Smooth muscle cell (in vitro differentiated cells): Measurements from ENCODE around the gene USB1. TPM values are rescaled to one million over a fixed set of nuclear protein-coding genes. Genes with fewer than 3 reads are reported as not detected.

ENCODE experiments used
- DNase-seq: peaks from one replicate; lab custom pipeline; 2025; ENCODE audit not compliant: unreplicated experiment; lab: John Stamatoyannopoulos, UW
- H2AFZ ChIP-seq: fragments of 200-600 bp; sonication (generic); 2 replicates; pipeline ENCODE4 v1.6.0; 2016; ENCODE audit warnings: antibody characterized with exemption, low read depth, mild to moderate bottlenecking
- H3F3A ChIP-seq: fragments of 200-600 bp; sonication (generic); 2 replicates; pipeline ENCODE4 v1.6.0; 2017; ENCODE audit warnings: antibody characterized with exemption, low read depth
- H3K27ac ChIP-seq: fragments of 200-600 bp; sonication (generic); 2 replicates; pipeline ENCODE4 v1.5.1; 2016; ENCODE audit warnings: low read depth, mild to moderate bottlenecking
- H3K27me3 ChIP-seq: fragments of 200-600 bp; sonication (generic); 2 replicates; pipeline ENCODE4 v1.6.1; 2016; ENCODE audit warnings: low read depth, mild to moderate bottlenecking
- H3K36me3 ChIP-seq: fragments of 200-600 bp; sonication (generic); 2 replicates; pipeline ENCODE4 v1.5.1; 2016; ENCODE audit warnings: low read depth
- H3K4me1 ChIP-seq: fragments of 200-600 bp; sonication (generic); 2 replicates; pipeline ENCODE4 v1.5.1; 2016; ENCODE audit warnings: low read depth
- H3K4me2 ChIP-seq: fragments of 200-600 bp; sonication (generic); 2 replicates; pipeline ENCODE4 v1.6.0; 2016; ENCODE audit warnings: mild to moderate bottlenecking
- H3K4me3 ChIP-seq: fragments of 200-600 bp; sonication (generic); 2 replicates; pipeline ENCODE4 v1.5.1; 2016; ENCODE audit warnings: mild to moderate bottlenecking
- H3K79me2 ChIP-seq: fragments of 200-600 bp; sonication (generic); 2 replicates; pipeline ENCODE4 v1.6.0; 2016; ENCODE audit warnings: low read depth, mild to moderate bottlenecking
- H3K9ac ChIP-seq: fragments of 200-600 bp; sonication (generic); 2 replicates; pipeline ENCODE4 v1.6.0; 2016; ENCODE audit warnings: low read depth
- H3K9me3 ChIP-seq: fragments of 200-600 bp; sonication (generic); replicated peaks from 2 replicates; pipeline ENCODE4 v1.5.1; 2016; ENCODE audit warnings: low read depth
- H4K20me1 ChIP-seq: fragments of 200-600 bp; sonication (generic); 2 replicates; pipeline ENCODE4 v1.6.0; 2016; ENCODE audit warnings: low read depth
- WGBS: methylation state at CpG from one replicate; pipeline ENCODE4 v1.1.7; 2016; ENCODE audit warnings: low lambda C conversion rate; 5-methylcytosine and 5-hydroxymethylcytosine counted together
- polyA plus RNA-seq: library from polyadenylated mRNA; unstranded; fragments of >200 nt; fragmentation: Nextera tagmentation; extraction: Ambion mirVana; gene quantifications from 2 replicates; pipeline ENCODE4 v1.2.1, GENCODE V29; 2016
- total RNA-seq: library from RNA; depleted of rRNA; stranded (reverse); fragments of >200 nt; gene quantifications from 2 replicates; pipeline ENCODE4 v1.2.3, GENCODE V29; 2014
- TF ChIP-seq, protein P1 (sequence below): fragments of 200-600 bp; sonication (generic); IDR thresholded peaks from 2 replicates; pipeline ENCODE4 v1.5.1; 2017; ENCODE audit warnings: borderline replicate concordance, mild to moderate bottlenecking, antibody characterized with exemption; ENCODE audit not compliant: insufficient read depth, poor library complexity, severe bottlenecking

USB1 gene
- total and polyA plus RNA-seq, 2 experiments from 2014 or later: 26.9 to 56.6 TPM

DNA sequence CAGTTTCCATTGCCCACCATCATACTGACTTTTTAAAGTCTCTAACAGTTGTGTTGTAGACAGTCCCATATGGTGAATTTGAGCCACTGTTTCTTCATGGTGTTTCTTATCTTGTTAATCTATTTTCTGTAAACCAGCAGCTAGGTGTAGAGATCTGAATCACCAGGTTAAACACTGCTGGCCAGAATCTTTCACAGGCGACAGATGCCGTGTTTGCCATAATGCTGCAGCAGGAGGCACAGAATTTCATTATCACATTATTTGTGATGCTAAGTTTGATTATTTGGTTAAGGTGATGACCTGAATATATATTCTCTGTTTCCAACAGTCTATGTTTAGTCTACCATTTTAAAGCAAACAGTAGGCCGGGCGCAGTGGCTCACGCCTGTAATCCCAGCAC is 18.8 kb upstream of the USB1 start:
- TF ChIP-seq, protein P1, sequence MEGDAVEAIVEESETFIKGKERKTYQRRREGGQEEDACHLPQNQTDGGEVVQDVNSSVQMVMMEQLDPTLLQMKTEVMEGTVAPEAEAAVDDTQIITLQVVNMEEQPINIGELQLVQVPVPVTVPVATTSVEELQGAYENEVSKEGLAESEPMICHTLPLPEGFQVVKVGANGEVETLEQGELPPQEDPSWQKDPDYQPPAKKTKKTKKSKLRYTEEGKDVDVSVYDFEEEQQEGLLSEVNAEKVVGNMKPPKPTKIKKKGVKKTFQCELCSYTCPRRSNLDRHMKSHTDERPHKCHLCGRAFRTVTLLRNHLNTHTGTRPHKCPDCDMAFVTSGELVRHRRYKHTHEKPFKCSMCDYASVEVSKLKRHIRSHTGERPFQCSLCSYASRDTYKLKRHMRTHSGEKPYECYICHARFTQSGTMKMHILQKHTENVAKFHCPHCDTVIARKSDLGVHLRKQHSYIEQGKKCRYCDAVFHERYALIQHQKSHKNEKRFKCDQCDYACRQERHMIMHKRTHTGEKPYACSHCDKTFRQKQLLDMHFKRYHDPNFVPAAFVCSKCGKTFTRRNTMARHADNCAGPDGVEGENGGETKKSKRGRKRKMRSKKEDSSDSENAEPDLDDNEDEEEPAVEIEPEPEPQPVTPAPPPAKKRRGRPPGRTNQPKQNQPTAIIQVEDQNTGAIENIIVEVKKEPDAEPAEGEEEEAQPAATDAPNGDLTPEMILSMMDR: no peak
- no peak overlapping the region for H2AFZ ChIP-seq
- H3K27ac ChIP-seq: no peak overlapping the region
- whole genome bisulfite sequencing: 79% methylated on average over 5 of the region's 5 CpGs
- no peak overlapping the region for H3K9ac ChIP-seq
- no peaks in the 10 kb centered on the region for H4K20me1 ChIP-seq
- H3K36me3 ChIP-seq: no peaks in the 10 kb centered on the region
- H3K27me3 ChIP-seq: peaks cover 11% of the 10 kb centered on the region
- H3K79me2 ChIP-seq: no peaks in the 10 kb centered on the region
- peaks cover 6% of the 10 kb centered on the region for H3K4me1 ChIP-seq
- DNase-seq: no peak
- H3K4me3 ChIP-seq: no peak overlapping the region
- H3K9me3 ChIP-seq: no peaks in the 10 kb centered on the region
- no peak overlapping the region for H3K4me2 ChIP-seq
- no peaks in the 10 kb centered on the region for H3F3A ChIP-seq

DNA sequence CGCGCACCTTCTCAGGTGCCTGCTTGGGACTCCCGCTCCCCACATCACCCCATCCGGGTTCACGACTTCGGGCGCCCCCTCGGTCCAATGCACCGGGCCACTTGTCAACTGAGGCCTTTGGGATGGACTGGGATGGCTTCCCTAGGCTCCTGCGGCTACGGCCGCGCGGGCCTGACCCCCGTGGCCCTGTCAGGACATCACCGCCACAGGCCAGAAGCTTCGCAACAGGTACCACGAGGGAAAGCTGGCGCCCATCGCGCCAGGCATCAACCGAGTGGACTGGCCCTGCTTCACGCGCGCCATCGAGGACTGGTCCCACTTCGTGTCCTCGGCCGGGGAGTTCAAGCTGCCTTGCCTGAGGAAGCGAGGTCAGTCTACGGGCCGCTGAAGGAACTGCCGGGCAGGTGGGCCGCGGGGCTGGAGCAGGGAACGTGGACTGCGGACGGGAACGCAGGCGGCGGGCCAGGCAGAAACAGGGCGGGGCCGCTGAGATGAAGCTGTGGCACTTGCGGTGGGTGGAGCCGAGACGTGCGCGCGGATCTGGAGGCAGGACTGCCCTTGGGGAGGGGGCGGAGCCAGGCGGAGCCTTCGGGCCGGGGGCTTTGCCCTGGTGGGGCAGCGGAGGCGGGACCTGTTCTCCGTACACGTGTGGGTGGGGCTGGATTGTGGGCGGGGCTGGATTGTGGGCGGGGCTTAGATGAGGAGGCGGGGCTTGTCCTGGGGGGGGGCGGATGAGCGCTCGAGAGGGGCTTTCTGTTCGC is 16.6 kb upstream of the USB1 start:
- TF ChIP-seq, protein P1: no peak
- peak overlapping the region; percentile 85 for H3K4me2 ChIP-seq
- no peak overlapping the region for H3K9ac ChIP-seq
- no peaks in the 10 kb centered on the region for H3K36me3 ChIP-seq
- H3K4me1 ChIP-seq: peaks cover 6% of the 10 kb centered on the region
- peak; percentile 47 for DNase-seq
- H2AFZ ChIP-seq: peak overlapping the region; percentile 96
- H3K4me3 ChIP-seq: peak overlapping the region; percentile 59
- WGBS: 18% methylated on average over 41 of the region's 64 CpGs
- no peaks in the 10 kb centered on the region for H4K20me1 ChIP-seq
- H3K9me3 ChIP-seq: no peaks in the 10 kb centered on the region
- no peaks in the 10 kb centered on the region for H3K79me2 ChIP-seq
- H3F3A ChIP-seq: no peaks in the 10 kb centered on the region
- peaks cover 11% of the 10 kb centered on the region for H3K27me3 ChIP-seq
- no peak overlapping the region for H3K27ac ChIP-seq

DNA sequence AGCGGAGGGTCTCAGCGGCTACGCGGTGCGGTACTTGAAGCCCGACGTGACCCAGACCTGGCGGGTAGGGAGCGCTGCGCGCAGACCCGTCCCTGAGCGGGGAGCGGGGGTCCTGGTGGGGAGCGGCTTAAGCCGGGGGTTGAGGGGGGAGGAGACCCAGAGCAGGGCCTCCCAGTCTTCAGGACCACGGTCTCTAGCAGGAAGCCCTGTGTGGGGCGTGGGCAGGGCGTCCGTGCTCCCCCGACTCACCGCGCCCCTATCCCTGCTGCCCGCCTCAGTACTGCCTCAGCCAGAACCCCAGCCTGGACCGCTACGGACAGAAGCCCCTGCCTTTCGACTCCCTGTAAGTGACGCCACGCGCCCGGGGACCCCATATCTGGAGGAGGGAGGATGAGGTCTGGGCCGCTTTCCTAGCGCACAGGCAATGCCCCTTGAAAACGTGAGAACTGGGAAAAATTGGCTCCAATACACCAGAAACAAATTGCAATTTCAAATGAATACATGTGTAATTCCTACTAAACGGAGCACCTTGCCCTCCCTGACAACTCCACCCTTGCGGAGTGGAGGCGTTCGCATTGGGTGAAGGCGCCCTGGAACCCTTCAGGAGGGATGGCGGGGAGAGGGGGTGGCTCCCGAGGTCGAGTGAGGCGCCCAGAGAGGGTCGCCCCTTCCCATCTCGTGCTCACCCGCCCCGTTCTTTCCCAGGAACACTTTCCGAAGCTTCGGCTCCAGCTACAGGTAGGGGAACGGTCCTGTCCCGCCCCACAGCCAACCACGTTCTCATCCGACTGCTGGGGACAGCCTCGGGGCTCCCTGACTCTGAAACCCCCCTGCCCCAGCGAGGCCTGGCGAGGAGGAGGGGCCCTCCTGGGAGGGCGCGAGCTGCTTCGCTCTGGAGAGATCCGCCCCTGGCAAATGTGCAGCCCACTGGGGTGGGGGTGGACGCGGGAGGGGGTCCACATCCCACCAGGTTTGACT is 15.7 kb upstream of the USB1 start:
- Histone ChIP-seq H3K4me2 (peak overlapping the region; percentile 85), H3K9me3 (no peaks in the 10 kb centered on the region), H3K4me3 (peak overlapping the region; percentile 59), H3K4me1 (peaks cover 6% of the 10 kb centered on the region), H3K79me2 (no peaks in the 10 kb centered on the region), H3K36me3 (no peaks in the 10 kb centered on the region), H3K27ac (no peak overlapping the region), H3F3A (no peaks in the 10 kb centered on the region), H3K9ac (no peak overlapping the region), H3K27me3 (peaks cover 11% of the 10 kb centered on the region), H2AFZ (peak overlapping the region; percentile 96), H4K20me1 (no peaks in the 10 kb centered on the region)
- 15% methylated on average over 43 of the region's 62 CpGs for WGBS
- DNase-seq: no peak
- TF ChIP-seq, protein P1: no peak
